ENCODE measurements around the gene GMPS.
"Not testable (repeated sequence)": the region's sequence is repeated elsewhere in the genome, so short reads cannot be mapped to it uniquely, and the experiment has no call there.

DNA sequence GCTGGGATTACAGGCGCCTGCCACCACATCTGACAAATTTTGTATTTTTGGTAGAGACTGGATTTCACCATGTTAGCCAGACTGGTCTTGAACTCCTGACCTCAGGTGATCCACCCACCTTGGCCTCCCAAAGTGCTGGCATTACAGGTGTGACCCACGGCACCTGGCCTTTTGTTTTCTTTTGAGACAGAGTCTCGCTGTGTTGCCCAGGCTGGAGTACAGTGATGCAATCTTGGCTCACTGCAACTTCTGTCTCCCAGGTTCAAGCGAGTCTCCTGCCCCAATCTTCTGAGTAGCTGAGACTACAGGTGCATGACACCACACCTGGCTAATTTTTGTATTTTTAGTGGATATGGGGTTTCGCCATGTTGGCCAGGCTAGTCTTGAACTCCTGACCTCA is 10.0 kb upstream of the GMPS start:
- TF ChIP-seq POLR2AphosphoS5 (IDR thresholded peaks at IDR 0.05; ENCODE audit: low read depth, low read length); GTF2F1 (IDR thresholded peaks at IDR 0.05; ENCODE audit: borderline replicate concordance, low read depth, low read length); POLR2A (IDR thresholded peaks at IDR 0.05; ENCODE audit: control extremely low read depth in 1 of 2, low read depth in 2 of 2, low read length in 2 of 2); JUND (IDR thresholded peaks at IDR 0.05; ENCODE audit: low read length); CHD1 (IDR thresholded peaks at IDR 0.05; ENCODE audit: low read depth, low read length); EZH2 (IDR thresholded peaks at IDR 0.05; ENCODE audit: low read depth, low read length, severe bottlenecking); TEAD4 (IDR thresholded peaks at IDR 0.05; ENCODE audit: low read depth, low read length); GABPA (IDR thresholded peaks at IDR 0.05; ENCODE audit: borderline replicate concordance, insufficient read depth, low read length): not testable (repeated sequence)
- TF ChIP-seq, protein P1, sequence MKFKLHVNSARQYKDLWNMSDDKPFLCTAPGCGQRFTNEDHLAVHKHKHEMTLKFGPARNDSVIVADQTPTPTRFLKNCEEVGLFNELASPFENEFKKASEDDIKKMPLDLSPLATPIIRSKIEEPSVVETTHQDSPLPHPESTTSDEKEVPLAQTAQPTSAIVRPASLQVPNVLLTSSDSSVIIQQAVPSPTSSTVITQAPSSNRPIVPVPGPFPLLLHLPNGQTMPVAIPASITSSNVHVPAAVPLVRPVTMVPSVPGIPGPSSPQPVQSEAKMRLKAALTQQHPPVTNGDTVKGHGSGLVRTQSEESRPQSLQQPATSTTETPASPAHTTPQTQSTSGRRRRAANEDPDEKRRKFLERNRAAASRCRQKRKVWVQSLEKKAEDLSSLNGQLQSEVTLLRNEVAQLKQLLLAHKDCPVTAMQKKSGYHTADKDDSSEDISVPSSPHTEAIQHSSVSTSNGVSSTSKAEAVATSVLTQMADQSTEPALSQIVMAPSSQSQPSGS (IDR thresholded peaks at IDR 0.05; ENCODE audit: low read length): not testable (repeated sequence)
- TF ChIP-seq, protein P2, sequence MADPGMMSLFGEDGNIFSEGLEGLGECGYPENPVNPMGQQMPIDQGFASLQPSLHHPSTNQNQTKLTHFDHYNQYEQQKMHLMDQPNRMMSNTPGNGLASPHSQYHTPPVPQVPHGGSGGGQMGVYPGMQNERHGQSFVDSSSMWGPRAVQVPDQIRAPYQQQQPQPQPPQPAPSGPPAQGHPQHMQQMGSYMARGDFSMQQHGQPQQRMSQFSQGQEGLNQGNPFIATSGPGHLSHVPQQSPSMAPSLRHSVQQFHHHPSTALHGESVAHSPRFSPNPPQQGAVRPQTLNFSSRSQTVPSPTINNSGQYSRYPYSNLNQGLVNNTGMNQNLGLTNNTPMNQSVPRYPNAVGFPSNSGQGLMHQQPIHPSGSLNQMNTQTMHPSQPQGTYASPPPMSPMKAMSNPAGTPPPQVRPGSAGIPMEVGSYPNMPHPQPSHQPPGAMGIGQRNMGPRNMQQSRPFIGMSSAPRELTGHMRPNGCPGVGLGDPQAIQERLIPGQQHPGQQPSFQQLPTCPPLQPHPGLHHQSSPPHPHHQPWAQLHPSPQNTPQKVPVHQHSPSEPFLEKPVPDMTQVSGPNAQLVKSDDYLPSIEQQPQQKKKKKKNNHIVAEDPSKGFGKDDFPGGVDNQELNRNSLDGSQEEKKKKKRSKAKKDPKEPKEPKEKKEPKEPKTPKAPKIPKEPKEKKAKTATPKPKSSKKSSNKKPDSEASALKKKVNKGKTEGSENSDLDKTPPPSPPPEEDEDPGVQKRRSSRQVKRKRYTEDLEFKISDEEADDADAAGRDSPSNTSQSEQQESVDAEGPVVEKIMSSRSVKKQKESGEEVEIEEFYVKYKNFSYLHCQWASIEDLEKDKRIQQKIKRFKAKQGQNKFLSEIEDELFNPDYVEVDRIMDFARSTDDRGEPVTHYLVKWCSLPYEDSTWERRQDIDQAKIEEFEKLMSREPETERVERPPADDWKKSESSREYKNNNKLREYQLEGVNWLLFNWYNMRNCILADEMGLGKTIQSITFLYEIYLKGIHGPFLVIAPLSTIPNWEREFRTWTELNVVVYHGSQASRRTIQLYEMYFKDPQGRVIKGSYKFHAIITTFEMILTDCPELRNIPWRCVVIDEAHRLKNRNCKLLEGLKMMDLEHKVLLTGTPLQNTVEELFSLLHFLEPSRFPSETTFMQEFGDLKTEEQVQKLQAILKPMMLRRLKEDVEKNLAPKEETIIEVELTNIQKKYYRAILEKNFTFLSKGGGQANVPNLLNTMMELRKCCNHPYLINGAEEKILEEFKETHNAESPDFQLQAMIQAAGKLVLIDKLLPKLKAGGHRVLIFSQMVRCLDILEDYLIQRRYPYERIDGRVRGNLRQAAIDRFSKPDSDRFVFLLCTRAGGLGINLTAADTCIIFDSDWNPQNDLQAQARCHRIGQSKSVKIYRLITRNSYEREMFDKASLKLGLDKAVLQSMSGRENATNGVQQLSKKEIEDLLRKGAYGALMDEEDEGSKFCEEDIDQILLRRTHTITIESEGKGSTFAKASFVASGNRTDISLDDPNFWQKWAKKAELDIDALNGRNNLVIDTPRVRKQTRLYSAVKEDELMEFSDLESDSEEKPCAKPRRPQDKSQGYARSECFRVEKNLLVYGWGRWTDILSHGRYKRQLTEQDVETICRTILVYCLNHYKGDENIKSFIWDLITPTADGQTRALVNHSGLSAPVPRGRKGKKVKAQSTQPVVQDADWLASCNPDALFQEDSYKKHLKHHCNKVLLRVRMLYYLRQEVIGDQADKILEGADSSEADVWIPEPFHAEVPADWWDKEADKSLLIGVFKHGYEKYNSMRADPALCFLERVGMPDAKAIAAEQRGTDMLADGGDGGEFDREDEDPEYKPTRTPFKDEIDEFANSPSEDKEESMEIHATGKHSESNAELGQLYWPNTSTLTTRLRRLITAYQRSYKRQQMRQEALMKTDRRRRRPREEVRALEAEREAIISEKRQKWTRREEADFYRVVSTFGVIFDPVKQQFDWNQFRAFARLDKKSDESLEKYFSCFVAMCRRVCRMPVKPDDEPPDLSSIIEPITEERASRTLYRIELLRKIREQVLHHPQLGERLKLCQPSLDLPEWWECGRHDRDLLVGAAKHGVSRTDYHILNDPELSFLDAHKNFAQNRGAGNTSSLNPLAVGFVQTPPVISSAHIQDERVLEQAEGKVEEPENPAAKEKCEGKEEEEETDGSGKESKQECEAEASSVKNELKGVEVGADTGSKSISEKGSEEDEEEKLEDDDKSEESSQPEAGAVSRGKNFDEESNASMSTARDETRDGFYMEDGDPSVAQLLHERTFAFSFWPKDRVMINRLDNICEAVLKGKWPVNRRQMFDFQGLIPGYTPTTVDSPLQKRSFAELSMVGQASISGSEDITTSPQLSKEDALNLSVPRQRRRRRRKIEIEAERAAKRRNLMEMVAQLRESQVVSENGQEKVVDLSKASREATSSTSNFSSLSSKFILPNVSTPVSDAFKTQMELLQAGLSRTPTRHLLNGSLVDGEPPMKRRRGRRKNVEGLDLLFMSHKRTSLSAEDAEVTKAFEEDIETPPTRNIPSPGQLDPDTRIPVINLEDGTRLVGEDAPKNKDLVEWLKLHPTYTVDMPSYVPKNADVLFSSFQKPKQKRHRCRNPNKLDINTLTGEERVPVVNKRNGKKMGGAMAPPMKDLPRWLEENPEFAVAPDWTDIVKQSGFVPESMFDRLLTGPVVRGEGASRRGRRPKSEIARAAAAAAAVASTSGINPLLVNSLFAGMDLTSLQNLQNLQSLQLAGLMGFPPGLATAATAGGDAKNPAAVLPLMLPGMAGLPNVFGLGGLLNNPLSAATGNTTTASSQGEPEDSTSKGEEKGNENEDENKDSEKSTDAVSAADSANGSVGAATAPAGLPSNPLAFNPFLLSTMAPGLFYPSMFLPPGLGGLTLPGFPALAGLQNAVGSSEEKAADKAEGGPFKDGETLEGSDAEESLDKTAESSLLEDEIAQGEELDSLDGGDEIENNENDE (IDR thresholded peaks at IDR 0.05; ENCODE audit: insufficient replicate concordance, low read length): not testable (repeated sequence)
- TF ChIP-seq, protein P3, sequence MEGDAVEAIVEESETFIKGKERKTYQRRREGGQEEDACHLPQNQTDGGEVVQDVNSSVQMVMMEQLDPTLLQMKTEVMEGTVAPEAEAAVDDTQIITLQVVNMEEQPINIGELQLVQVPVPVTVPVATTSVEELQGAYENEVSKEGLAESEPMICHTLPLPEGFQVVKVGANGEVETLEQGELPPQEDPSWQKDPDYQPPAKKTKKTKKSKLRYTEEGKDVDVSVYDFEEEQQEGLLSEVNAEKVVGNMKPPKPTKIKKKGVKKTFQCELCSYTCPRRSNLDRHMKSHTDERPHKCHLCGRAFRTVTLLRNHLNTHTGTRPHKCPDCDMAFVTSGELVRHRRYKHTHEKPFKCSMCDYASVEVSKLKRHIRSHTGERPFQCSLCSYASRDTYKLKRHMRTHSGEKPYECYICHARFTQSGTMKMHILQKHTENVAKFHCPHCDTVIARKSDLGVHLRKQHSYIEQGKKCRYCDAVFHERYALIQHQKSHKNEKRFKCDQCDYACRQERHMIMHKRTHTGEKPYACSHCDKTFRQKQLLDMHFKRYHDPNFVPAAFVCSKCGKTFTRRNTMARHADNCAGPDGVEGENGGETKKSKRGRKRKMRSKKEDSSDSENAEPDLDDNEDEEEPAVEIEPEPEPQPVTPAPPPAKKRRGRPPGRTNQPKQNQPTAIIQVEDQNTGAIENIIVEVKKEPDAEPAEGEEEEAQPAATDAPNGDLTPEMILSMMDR (IDR thresholded peaks at IDR 0.05; ENCODE audit: control extremely low read depth in 1 of 3, insufficient read depth in 1 of 3, low read depth in 1 of 3, low read length in 3 of 3): not testable (repeated sequence)

Data from H1 (cell line).